Endothelial cell of umbilical vein (primary cell): ENCODE measurements around the gene PGAP3. TPM values are rescaled to one million over a fixed set of nuclear protein-coding genes. Genes with fewer than 3 reads are reported as not detected.

Experiments
- BruUV-seq: library from RNA; stranded (reverse); fragments of 400-500 nt; replicated peaks from 2 replicates; lab custom pipeline; 2021; lab: Mats Ljungman, UMichigan
- CTCF ChIA-PET: fragments of 300-600, 350-600 bp; sonication (Branson Sonifier 250); formaldehyde crosslinking; loops from one replicate; lab custom pipeline; 2021; ENCODE audit warnings: antibody characterized with exemption, inconsistent platforms; lab: Charles Lee
- POLR2A ChIA-PET: fragments of 300-600, 350-600 bp; sonication (Branson Sonifier 250); formaldehyde crosslinking; loops from one replicate; lab custom pipeline; 2021; ENCODE audit warnings: antibody characterized with exemption, inconsistent platforms; lab: Charles Lee
- DNase-seq: peaks from one replicate; pipeline ENCODE4 v3.0.0-alpha.2; 2011; ENCODE audit warnings: low read depth, low spot score
- FAIRE-seq: peaks from 2 replicates; lab custom pipeline; 2011; peaks lifted over from hg19 to GRCh38; lab: Jason Lieb, UNC
- H2AFZ ChIP-seq: 2 replicates; pipeline ENCODE4 v1.6.0; 2012; ENCODE audit warnings: low read depth, low read length, control low read depth, inconsistent platforms
- H3K27ac ChIP-seq: 2 replicates; pipeline ENCODE4 v1.5.1; 2011; ENCODE audit warnings: low read depth, mild to moderate bottlenecking, control low read depth, low read length, moderate library complexity; ENCODE audit not compliant: insufficient read depth
- H3K27me3 ChIP-seq, 2 experiments: 2 replicates each; pipeline versions ENCODE4 v1.6.0 to v1.6.1; 2011; ENCODE audit warnings: low read length in 2 of 2, mixed read lengths in 1 of 2; ENCODE audit not compliant: control insufficient read depth in 2 of 2, insufficient read depth in 2 of 2
- H3K36me3 ChIP-seq, 2 experiments: 2 replicates in 1 of 2; 3 replicates in 1 of 2; pipeline ENCODE4 v1.5.1; 2011; ENCODE audit warnings: low read length in 2 of 2, mild to moderate bottlenecking in 1 of 2, moderate library complexity in 1 of 2; ENCODE audit not compliant: control insufficient read depth in 2 of 2, insufficient read depth in 2 of 2; ENCODE audit errors: extremely low read depth in 1 of 2
- H3K4me1 ChIP-seq: 3 replicates; pipeline ENCODE4 v1.5.1; 2011; ENCODE audit warnings: mild to moderate bottlenecking, low read length; ENCODE audit not compliant: control insufficient read depth, insufficient read depth; ENCODE audit errors: extremely low read depth
- H3K4me2 ChIP-seq: 2 replicates; pipeline ENCODE4 v1.6.1; 2011; ENCODE audit warnings: low read length, control low read depth, mixed read lengths; ENCODE audit not compliant: insufficient read depth
- H3K4me3 ChIP-seq, 3 experiments: fragments of 200-600 bp in 1 of 3; sonication (generic), shearing (Covaris generic) in 1 of 3; replicated peaks in 1 of 3; 2 replicates each; pipeline ENCODE4 v1.5.1; 2011 to 2016; ENCODE audit warnings: control low read depth in 3 of 3, low read length in 3 of 3, mild to moderate bottlenecking in 2 of 3, inconsistent platforms in 1 of 3, low read depth in 1 of 3, moderate library complexity in 1 of 3; ENCODE audit not compliant: insufficient read depth in 1 of 3
- H3K79me2 ChIP-seq: 2 replicates; pipeline ENCODE4 v1.6.0; 2012; ENCODE audit warnings: low read length, inconsistent platforms; ENCODE audit not compliant: control insufficient read depth, insufficient read depth
- H3K9ac ChIP-seq: replicated peaks from 2 replicates; pipeline ENCODE3; 2011; ENCODE audit warnings: low read length, control low read depth; ENCODE audit not compliant: insufficient read depth; ENCODE audit errors: extremely low read depth
- H3K9me1 ChIP-seq: replicated peaks from 3 replicates; pipeline ENCODE4 v1.6.0; 2011; ENCODE audit warnings: mild to moderate bottlenecking, low read length; ENCODE audit not compliant: control insufficient read depth, insufficient read depth; ENCODE audit errors: extremely low read depth
- H3K9me3 ChIP-seq: replicated peaks from 2 replicates; pipeline ENCODE4 v1.5.1; 2012; ENCODE audit warnings: low read length, inconsistent platforms; ENCODE audit not compliant: control insufficient read depth, insufficient read depth
- H4K20me1 ChIP-seq: replicated peaks from 2 replicates; pipeline ENCODE3; 2011; ENCODE audit warnings: mild to moderate bottlenecking, low read length; ENCODE audit not compliant: control insufficient read depth, insufficient read depth; ENCODE audit errors: extremely low read depth
- EZH2 ChIP-seq: IDR thresholded peaks from 2 replicates; pipeline ENCODE4 v1.6.1; 2012; ENCODE audit warnings: borderline replicate concordance, low read depth, mild to moderate bottlenecking, moderate library complexity, low read length, inconsistent platforms; ENCODE audit not compliant: severe bottlenecking
- GATA2 ChIP-seq: IDR thresholded peaks from 2 replicates; pipeline ENCODE4 v1.7.0; 2011; ENCODE audit warnings: low read depth, mild to moderate bottlenecking, moderate library complexity, mixed read lengths, low read length; ENCODE audit not compliant: insufficient read length, insufficient read depth
- JUN ChIP-seq: IDR thresholded peaks from 2 replicates; pipeline ENCODE4 v1.6.1; 2011; ENCODE audit warnings: borderline replicate concordance, low read depth; ENCODE audit not compliant: insufficient read length, insufficient read depth
- MYC ChIP-seq: IDR thresholded peaks from one replicate; pipeline ENCODE4 v1.6.1; 2011; ENCODE audit warnings: mild to moderate bottlenecking, low read depth, low read length
- POLR2A ChIP-seq: IDR thresholded peaks from 2 replicates; pipeline ENCODE4 v1.6.1; 2012; ENCODE audit warnings: low read depth, mild to moderate bottlenecking, control low read depth, low read length
- POLR2AphosphoS5 ChIP-seq: IDR thresholded peaks from 2 replicates; pipeline ENCODE4 v1.6.1; 2012; ENCODE audit warnings: low read depth, mild to moderate bottlenecking, control low read depth, low read length, moderate library complexity; ENCODE audit not compliant: insufficient read depth
- dilution Hi-C: fragments of 300-500 bp; cut with MboI; formaldehyde crosslinking; loops from one replicate; pipeline ENCODE4 v1.15.0; 2019; ENCODE audit warnings: low sequenced_read_pairs; ENCODE audit not compliant: extremely low pct_ligation_motif_present
- intact Hi-C: fragments of 100-400 bp; cut with micrococcal nuclease; formaldehyde crosslinking; loops from one replicate; pipeline ENCODE4 v1.10.0; 2022
- polyA plus RNA-seq, 4 experiments: library from polyadenylated mRNA; depleted of rRNA in 3 of 4; stranded (reverse) in 3 of 4; unstranded in 1 of 4; fragments of >200 nt; gene quantifications; 2 replicates each; pipeline versions ENCODE4 v1.2.1 to v1.2.3, GENCODE V29; 2011 to 2012; ENCODE audit warnings: missing spikeins in 1 of 4
- total RNA-seq: library from RNA; stranded (reverse); gene quantifications from 2 replicates; pipeline ENCODE4 v1.2.3, GENCODE V29; 2021
- TF ChIP-seq, protein P1 (sequence below), 2 donors: IDR thresholded peaks; 1 replicate in 1 of 2; 2 replicates in 1 of 2; pipeline ENCODE4 v1.5.1; 2011; ENCODE audit warnings: low read length in 2 of 2, mild to moderate bottlenecking in 2 of 2, moderate library complexity in 2 of 2, control low read depth in 1 of 2, inconsistent platforms in 1 of 2, low read depth in 1 of 2; ENCODE audit not compliant: insufficient read depth in 1 of 2; ENCODE audit errors: extremely low read depth in 1 of 2

The PGAP3 gene
- total and polyA plus RNA-seq, 2 donors (not counting 3 experiments of a cell fraction or from before 2014, with no cell fraction given): 6.4 to 14.9 TPM

DNA sequence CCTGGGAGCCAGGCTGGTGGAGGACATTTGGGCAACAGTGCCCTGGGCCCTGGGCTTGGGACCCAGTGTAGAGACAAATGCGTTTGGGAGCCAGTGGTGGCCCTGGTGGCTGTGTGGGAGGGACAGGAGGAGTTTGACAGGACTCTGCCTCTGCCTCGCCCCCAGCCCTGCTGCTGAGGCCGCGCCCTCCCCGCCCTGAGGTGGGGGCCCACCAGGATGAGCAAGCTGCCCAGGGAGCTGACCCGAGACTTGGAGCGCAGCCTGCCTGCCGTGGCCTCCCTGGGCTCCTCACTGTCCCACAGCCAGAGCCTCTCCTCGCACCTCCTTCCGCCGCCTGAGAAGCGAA is 34.6 kb downstream of the PGAP3 start:
- H2AFZ ChIP-seq: no peak overlapping the region
- no peaks in the 10 kb centered on the region for H3K9me1 ChIP-seq
- dilution Hi-C loops (no loop called here), intact Hi-C loops (loop anchor here (2.0 kb wide), 1 partner anchor 30 kb away; no protein-coding TSS in a partner anchor)
- no peak for FAIRE-seq
- no peak overlapping the region for H3K27ac ChIP-seq
- no peak overlapping the region for H3K4me3 ChIP-seq
- H3K27me3 ChIP-seq: no peaks in the 10 kb centered on the region
- DNase-seq: no peak
- H3K4me2 ChIP-seq: no peak overlapping the region
- no peak overlapping the region for H3K9ac ChIP-seq
- H3K4me1 ChIP-seq: no peaks in the 10 kb centered on the region
- no peaks in the 10 kb centered on the region for H4K20me1 ChIP-seq
- ChIA-PET POLR2A (no interaction called here), CTCF (interaction anchor here (0.6 to 9.3 kb wide), 27 partner anchors 9 to 320 kb away, joined by 3 to 114 read pairs (median 7); partner anchors contain the start of genes ERBB2, MIEN1, PGAP3 and PNMT)
- no peaks in the 10 kb centered on the region for H3K79me2 ChIP-seq
- no TSS peak for BruUV-seq
- H3K36me3 ChIP-seq: no peaks in the 10 kb centered on the region
- H3K9me3 ChIP-seq: no peaks in the 10 kb centered on the region
- no peak for TF ChIP-seq JUN
- no peak for TF ChIP-seq POLR2AphosphoS5
- no peak for TF ChIP-seq GATA2

DNA sequence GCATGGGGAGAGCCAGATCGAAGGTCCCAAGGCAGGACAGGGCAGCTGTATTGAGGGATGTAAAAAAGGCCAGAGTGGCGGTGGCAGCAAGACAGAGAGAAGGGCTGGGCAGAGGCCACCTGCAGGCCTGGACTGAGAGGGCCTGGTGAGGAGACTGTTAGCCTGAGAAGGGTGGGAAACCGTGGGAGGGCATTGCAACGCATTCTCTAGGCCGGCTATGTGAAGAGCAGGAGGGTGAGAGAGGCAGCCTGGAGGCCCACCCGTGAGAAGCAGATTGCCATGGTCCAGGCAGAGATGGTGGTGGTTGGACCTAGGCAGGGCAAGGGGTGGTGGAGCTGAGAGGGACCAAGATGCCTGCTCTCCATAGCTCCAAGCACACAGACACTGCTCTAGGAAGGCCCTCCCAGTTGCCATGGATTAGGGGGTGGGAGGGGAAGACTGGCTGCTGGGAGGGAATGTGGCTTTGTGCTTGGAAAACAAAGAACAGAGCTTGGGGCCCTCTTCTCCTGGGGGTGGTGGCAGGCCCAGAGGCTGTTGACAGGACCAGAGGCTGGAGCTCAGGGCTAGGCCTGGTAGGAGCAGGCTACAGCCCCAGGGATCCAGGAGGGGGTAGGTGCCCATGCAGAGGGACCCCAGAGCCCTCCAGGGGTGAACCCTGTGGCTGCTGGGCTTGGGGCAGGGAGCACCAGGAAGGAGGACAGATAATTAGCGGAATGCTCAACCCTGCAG is 35.1 kb downstream of the PGAP3 start:
- DNase-seq: peak; percentile 42
- Histone ChIP-seq H3K4me1 (no peaks in the 10 kb centered on the region), H2AFZ (no peak overlapping the region), H3K36me3 (no peaks in the 10 kb centered on the region), H3K27ac (no peak overlapping the region), H4K20me1 (no peaks in the 10 kb centered on the region), H3K9me3 (no peaks in the 10 kb centered on the region), H3K4me2 (no peak overlapping the region), H3K9ac (no peak overlapping the region), H3K9me1 (no peaks in the 10 kb centered on the region), H3K4me3 (no peak overlapping the region), H3K79me2 (no peaks in the 10 kb centered on the region), H3K27me3 (no peaks in the 10 kb centered on the region)
- CTCF ChIA-PET: interaction anchor here (1.0 to 9.3 kb wide), 15 partner anchors 9 to 117 kb away, joined by 3 to 114 read pairs (median 8); partner anchors contain the start of genes PNMT, STARD3 and TCAP
- intact Hi-C loops (loop anchor here (2.0 kb wide), 1 partner anchor 30 kb away; no protein-coding TSS in a partner anchor), dilution Hi-C loops (no loop called here)
- no peak for FAIRE-seq
- POLR2A ChIA-PET: no interaction called here
- TF ChIP-seq EZH2 (no peak), POLR2A (no peak), GATA2 (no peak), MYC (no peak), POLR2AphosphoS5 (no peak)
- TF ChIP-seq, protein P1, sequence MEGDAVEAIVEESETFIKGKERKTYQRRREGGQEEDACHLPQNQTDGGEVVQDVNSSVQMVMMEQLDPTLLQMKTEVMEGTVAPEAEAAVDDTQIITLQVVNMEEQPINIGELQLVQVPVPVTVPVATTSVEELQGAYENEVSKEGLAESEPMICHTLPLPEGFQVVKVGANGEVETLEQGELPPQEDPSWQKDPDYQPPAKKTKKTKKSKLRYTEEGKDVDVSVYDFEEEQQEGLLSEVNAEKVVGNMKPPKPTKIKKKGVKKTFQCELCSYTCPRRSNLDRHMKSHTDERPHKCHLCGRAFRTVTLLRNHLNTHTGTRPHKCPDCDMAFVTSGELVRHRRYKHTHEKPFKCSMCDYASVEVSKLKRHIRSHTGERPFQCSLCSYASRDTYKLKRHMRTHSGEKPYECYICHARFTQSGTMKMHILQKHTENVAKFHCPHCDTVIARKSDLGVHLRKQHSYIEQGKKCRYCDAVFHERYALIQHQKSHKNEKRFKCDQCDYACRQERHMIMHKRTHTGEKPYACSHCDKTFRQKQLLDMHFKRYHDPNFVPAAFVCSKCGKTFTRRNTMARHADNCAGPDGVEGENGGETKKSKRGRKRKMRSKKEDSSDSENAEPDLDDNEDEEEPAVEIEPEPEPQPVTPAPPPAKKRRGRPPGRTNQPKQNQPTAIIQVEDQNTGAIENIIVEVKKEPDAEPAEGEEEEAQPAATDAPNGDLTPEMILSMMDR (IDR thresholded peaks at IDR 0.05; ENCODE audit: extremely low read depth in 1 of 2, insufficient read depth in 1 of 2, low read depth in 1 of 2, low read length in 2 of 2): no peak
- no TSS peak for BruUV-seq
